Stimulated activated CD4-positive, alpha-beta T cell treated with anti-CD3 and anti-CD28 coated beads, Interleukin-1b, Interleukin-23, amount 100 ng/mL, for 48 hours (primary cell): Measurements from ENCODE around the gene DIS3L2.
A peak's percentile ranks its signal among the peaks of the same experiment; 100 is the strongest.
"Not testable (repeated sequence)": the region's sequence is repeated elsewhere in the genome, so short reads cannot be mapped to it uniquely, and the experiment has no call there.

Experiments used
- DNase-seq: peaks from one replicate; pipeline ENCODE4 v3.0.0-alpha.2; 2020

The DIS3L2 gene

GRCh38 chr2:231929961-231930592, 31.4 kb upstream of the DIS3L2 start:
- DNase-seq, result peak; percentile 34

GRCh38 chr2:231930593-231931281, 30.8 kb upstream of the DIS3L2 start:
- no peak for DNase-seq

GRCh38 chr2:231931481-231931915, 30.0 kb upstream of the DIS3L2 start:
- DNase-seq, result no peak

- no peak for DNase-seq
These were observed 28.9 kb upstream of the DIS3L2 start for GRCh38 chr2:231932711-231932970.

GRCh38 chr2:231932985-231933915, 28.3 kb upstream of the DIS3L2 start:
- no peak for DNase-seq

GRCh38 chr2:231933916-231934401, 27.6 kb upstream of the DIS3L2 start:
- no peak for DNase-seq

- no peak for DNase-seq
These were observed 26.9 kb upstream of the DIS3L2 start for GRCh38 chr2:231934441-231935206.

- no peak for DNase-seq
These were observed 26.3 kb upstream of the DIS3L2 start for GRCh38 chr2:231935207-231935524.

- DNase-seq, result no peak
These were observed 25.7 kb upstream of the DIS3L2 start for GRCh38 chr2:231935815-231936214.

GRCh38 chr2:231936491-231936890, 25.0 kb upstream of the DIS3L2 start:
- no peak for DNase-seq

GRCh38 chr2:231937057-231937456, 24.5 kb upstream of the DIS3L2 start:
- DNase-seq, result no peak

GRCh38 chr2:231939022-231939421, 22.5 kb upstream of the DIS3L2 start:
- no peak for DNase-seq

GRCh38 chr2:231940795-231941194, 20.7 kb upstream of the DIS3L2 start:
- no peak for DNase-seq

- DNase-seq, result no peak
These were observed 19.8 kb upstream of the DIS3L2 start for GRCh38 chr2:231941673-231942072.

GRCh38 chr2:231942180-231942579, 19.3 kb upstream of the DIS3L2 start:
- no peak for DNase-seq

- no peak for DNase-seq
These were observed 15.2 kb upstream of the DIS3L2 start for GRCh38 chr2:231946241-231946814.

GRCh38 chr2:231947112-231947511, 14.4 kb upstream of the DIS3L2 start:
- not testable (repeated sequence) for DNase-seq

GRCh38 chr2:231947694-231948093, 13.8 kb upstream of the DIS3L2 start:
- no peak for DNase-seq

- no peak for DNase-seq
These were observed 10.0 kb upstream of the DIS3L2 start for GRCh38 chr2:231951452-231952035.

- no peak for DNase-seq
These were observed 5.6 kb upstream of the DIS3L2 start for GRCh38 chr2:231955758-231956472.

- no peak for DNase-seq
These were observed 3.4 kb upstream of the DIS3L2 start for GRCh38 chr2:231957913-231958763.
